Measurements from ENCODE around the gene PLEKHG3.

Gene PLEKHG3

GRCh38 chr14:64728856-64729255 is 24.6 kb downstream of the PLEKHG3 start:
- H3K36me3 ChIP-seq = peaks cover 47% of the 10 kb centered on the region
- H3K27me3 ChIP-seq = no peaks in the 10 kb centered on the region
- H3K9me3 ChIP-seq = no peaks in the 10 kb centered on the region
- no peak for DNase-seq
- peaks cover 25% of the 10 kb centered on the region for H3K4me1 ChIP-seq
- no peak overlapping the region for H3K4me3 ChIP-seq (ENCODE audit: low read depth, low read length)
- TF ChIP-seq CTCF (IDR thresholded peaks at IDR 0.05; ENCODE audit: low read depth, low read length) = no peak

GRCh38 chr14:64729386-64730060 is 25.3 kb downstream of the PLEKHG3 start:
- Histone ChIP-seq H3K4me1 (peaks cover 23% of the 10 kb centered on the region), H3K27me3 (no peaks in the 10 kb centered on the region), H3K36me3 (peaks cover 47% of the 10 kb centered on the region), H3K4me3 (ENCODE audit: low read depth, low read length) (no peak overlapping the region), H3K9me3 (no peaks in the 10 kb centered on the region)
- TF ChIP-seq CTCF (IDR thresholded peaks at IDR 0.05; ENCODE audit: low read depth, low read length) = no peak
- no peak for DNase-seq

- H3K9me3 ChIP-seq = no peaks in the 10 kb centered on the region
- peaks cover 47% of the 10 kb centered on the region for H3K36me3 ChIP-seq
- no peak for DNase-seq
- no peaks in the 10 kb centered on the region for H3K27me3 ChIP-seq
- H3K4me3 ChIP-seq (ENCODE audit: low read depth, low read length) = no peak overlapping the region
- peaks cover 18% of the 10 kb centered on the region for H3K4me1 ChIP-seq
- TF ChIP-seq CTCF (IDR thresholded peaks at IDR 0.05; ENCODE audit: low read depth, low read length) = no peak
These were observed 25.8 kb downstream of the PLEKHG3 start for GRCh38 chr14:64730061-64730440.

- no peak overlapping the region for H3K4me3 ChIP-seq (ENCODE audit: low read depth, low read length)
- peaks cover 11% of the 10 kb centered on the region for H3K4me1 ChIP-seq
- no peaks in the 10 kb centered on the region for H3K27me3 ChIP-seq
- no peaks in the 10 kb centered on the region for H3K9me3 ChIP-seq
- TF ChIP-seq CTCF (IDR thresholded peaks at IDR 0.05; ENCODE audit: low read depth, low read length) = no peak
- no peak for DNase-seq
- peaks cover 47% of the 10 kb centered on the region for H3K36me3 ChIP-seq
These were observed 26.5 kb downstream of the PLEKHG3 start for GRCh38 chr14:64730681-64731080.

- peaks cover 7% of the 10 kb centered on the region for H3K4me1 ChIP-seq
- H3K36me3 ChIP-seq = peaks cover 47% of the 10 kb centered on the region
- no peak for TF ChIP-seq CTCF (IDR thresholded peaks at IDR 0.05; ENCODE audit: low read depth, low read length)
- no peaks in the 10 kb centered on the region for H3K9me3 ChIP-seq
- H3K4me3 ChIP-seq (ENCODE audit: low read depth, low read length) = no peak overlapping the region
- no peak for DNase-seq
- H3K27me3 ChIP-seq = no peaks in the 10 kb centered on the region
These were observed 26.9 kb downstream of the PLEKHG3 start for GRCh38 chr14:64731141-64731581.

GRCh38 chr14:64732066-64732465 is 27.8 kb downstream of the PLEKHG3 start:
- Histone ChIP-seq H3K4me3 (ENCODE audit: low read depth, low read length) (no peak overlapping the region), H3K27me3 (no peaks in the 10 kb centered on the region), H3K4me1 (no peaks in the 10 kb centered on the region), H3K9me3 (no peaks in the 10 kb centered on the region), H3K36me3 (peaks cover 51% of the 10 kb centered on the region)
- no peak for DNase-seq
- TF ChIP-seq CTCF (IDR thresholded peaks at IDR 0.05; ENCODE audit: low read depth, low read length) = no peak

All from BE2C (cell line).